Naive B cell (primary cell): Measurements from ENCODE around the gene SRP19. TPM values are rescaled to one million over a fixed set of nuclear protein-coding genes. Genes with fewer than 3 reads are reported as not detected.

ENCODE experiments used
- ATAC-seq, 2 donors: fragments of 150-1000 bp; cut with Tn5 transposase; 2 replicates each; pipeline ENCODE4 v1.10.0; 2021; ENCODE audit warnings: low read depth in 2 of 2, mild to moderate bottlenecking in 2 of 2, moderate library complexity in 2 of 2
- DNase-seq: peaks from one replicate; pipeline ENCODE4 v3.0.0; 2022
- H3K27ac Mint-ChIP-seq, 6 donors: one replicate each; pipeline ENCODE4 v1.8.0; 2020 to 2022; ENCODE audit warnings: mild to moderate bottlenecking in 6 of 6, mixed read lengths in 6 of 6, moderate library complexity in 5 of 6, inconsistent platforms in 2 of 6
- H3K27me3 Mint-ChIP-seq, 3 donors: one replicate each; pipeline ENCODE4 v1.8.0; 2021 to 2022; ENCODE audit warnings: mixed read lengths in 3 of 3, mild to moderate bottlenecking in 1 of 3
- H3K36me3 Mint-ChIP-seq, 2 donors: one replicate each; pipeline ENCODE4 v1.8.0; 2020 to 2022; ENCODE audit warnings: mixed read lengths in 2 of 2, inconsistent platforms in 1 of 2, mild to moderate bottlenecking in 1 of 2
- H3K4me1 Mint-ChIP-seq, 3 donors: one replicate each; pipeline ENCODE4 v1.8.0; 2020 to 2022; ENCODE audit warnings: mixed read lengths in 3 of 3, inconsistent platforms in 1 of 3, mild to moderate bottlenecking in 1 of 3, moderate library complexity in 1 of 3
- H3K4me3 Mint-ChIP-seq, 8 donors: one replicate each; pipeline ENCODE4 v1.8.0; 2020 to 2022; ENCODE audit warnings: mild to moderate bottlenecking in 8 of 8, mixed read lengths in 8 of 8, moderate library complexity in 8 of 8, inconsistent platforms in 2 of 8
- H3K9me3 Mint-ChIP-seq, 7 donors: one replicate each; pipeline ENCODE4 v1.8.0; 2020 to 2022; ENCODE audit warnings: mixed read lengths in 7 of 7, mild to moderate bottlenecking in 5 of 7, inconsistent platforms in 2 of 7, moderate library complexity in 1 of 7
- polyA plus RNA-seq, 6 donors: library from polyadenylated mRNA; unstranded; fragments of 300-500 nt; fragmentation: Illumina TruSeq; gene quantifications; one replicate each; pipeline ENCODE4 v1.2.3, GENCODE V29; 2021; ENCODE audit warnings: low read depth in 6 of 6

Gene SRP19
- polyA plus RNA-seq: 100 to 1,000 TPM; 104 to 153 (median 121) TPM

DNA sequence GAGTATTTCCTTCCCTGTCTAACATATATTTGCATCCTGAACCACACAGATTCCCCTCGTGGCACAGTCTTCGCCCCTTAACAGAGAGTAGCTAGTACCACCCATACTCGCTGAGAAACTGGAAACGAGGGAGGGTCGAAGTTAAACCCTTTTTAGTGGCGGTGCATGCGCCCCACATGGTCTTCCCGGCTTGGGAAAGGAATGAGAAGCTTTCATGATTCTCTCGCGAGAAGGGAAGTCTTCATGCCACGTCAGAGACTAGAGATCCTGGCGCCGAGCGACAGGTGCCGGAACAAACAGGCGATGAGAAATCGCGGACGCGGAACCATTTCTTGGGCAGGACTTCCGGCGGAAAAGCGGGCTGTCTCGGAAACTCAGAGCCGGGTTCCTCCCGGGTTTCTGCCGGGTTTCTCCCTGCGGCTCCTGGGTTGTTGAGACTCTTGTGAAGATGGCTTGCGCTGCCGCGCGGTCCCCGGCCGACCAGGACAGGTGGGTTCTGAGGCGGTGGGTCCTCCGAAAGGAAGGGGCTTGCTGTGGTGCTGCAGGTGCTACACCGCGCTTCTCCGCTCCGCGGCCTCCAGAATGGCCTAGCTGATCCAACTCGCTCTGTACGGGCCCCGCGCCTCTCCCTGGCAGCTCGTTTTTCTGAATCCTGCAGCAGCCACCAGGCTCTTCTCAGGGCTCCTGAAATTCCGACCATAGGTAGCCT is at the start of gene SRP19:
SRP19 (plus strand) TSS at position 359 of the 709 bp plus-strand sequence; CDS start at position 449, 90 bp downstream.
- Mint-ChIP-seq H3K27me3 (peaks cover 12 to 18% (median 17%) of the 10 kb centered on the region in 3 donors), H3K36me3 (no peaks in the 10 kb centered on the region), H3K4me1 (peaks cover 9 to 39% (median 23%) of the 10 kb centered on the region in 3 donors), H3K27ac (peak within 1 kb of the TSS; percentile 96 to 99 (median 98)), H3K4me3 (peak within 1 kb of the TSS; percentile 95 to 99 (median 98)), H3K9me3 (peaks cover 0 to 4% (median 0%) of the 10 kb centered on the region in 7 donors)
- peak; percentile 88 for DNase-seq
- ATAC-seq: peak; percentile 93 to 96

DNA sequence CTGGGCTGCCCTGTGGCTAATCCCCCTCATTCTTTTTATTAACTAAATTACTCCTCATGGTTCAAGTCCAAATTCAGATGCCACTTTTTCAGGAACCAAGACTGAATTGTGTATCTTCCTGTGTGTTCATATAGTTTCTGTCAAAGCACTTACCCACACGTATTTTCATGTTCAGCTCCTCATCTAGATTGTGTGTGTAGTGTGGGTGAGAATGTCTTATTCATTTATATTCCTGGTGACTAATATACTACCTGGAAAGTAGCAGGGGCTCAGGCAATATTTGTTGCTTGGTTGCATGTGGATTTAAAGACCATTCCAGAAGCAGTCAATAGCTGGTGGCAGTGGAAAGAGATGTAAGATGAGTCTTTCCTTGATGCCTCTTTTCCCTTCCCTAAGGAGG is 48.5 kb upstream of the SRP19 start:
- no peak for DNase-seq
- Mint-ChIP-seq H3K27me3 (no peaks in the 10 kb centered on the region), H3K4me3 (no peak overlapping the region), H3K4me1 (peaks cover 8 to 14% (median 9%) of the 10 kb centered on the region in 3 donors), H3K9me3 (no peaks in the 10 kb centered on the region), H3K36me3 (peaks cover 31 to 41% of the 10 kb centered on the region in 2 donors), H3K27ac (peak overlapping the region in 5 of 6 donors; percentile 4 to 84 (median 24))
- ATAC-seq: no peak

DNA sequence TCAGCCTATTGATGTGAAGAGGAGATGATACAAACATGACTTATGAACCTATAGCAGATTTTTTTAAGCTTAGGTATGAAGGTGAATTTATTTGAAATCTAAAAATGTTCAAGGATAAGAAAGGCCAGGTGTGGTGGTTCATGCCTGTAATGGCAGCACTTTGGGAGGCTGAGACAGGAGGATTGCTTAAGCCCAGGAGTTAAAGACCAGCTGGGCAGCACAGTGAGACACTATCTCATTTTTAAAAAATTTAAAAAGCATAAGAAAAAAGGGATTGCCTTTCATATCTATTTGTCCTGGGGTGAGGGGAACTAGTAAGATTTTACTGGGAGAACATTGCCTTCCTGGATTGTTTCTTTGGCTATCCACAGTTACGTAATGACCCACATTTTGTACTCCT is 40.8 kb upstream of the SRP19 start:
- Mint-ChIP-seq H3K36me3 (peaks cover 32 to 41% of the 10 kb centered on the region in 2 donors), H3K4me3 (no peak overlapping the region), H3K4me1 (peaks cover 18 to 26% (median 24%) of the 10 kb centered on the region in 3 donors), H3K27me3 (no peaks in the 10 kb centered on the region), H3K27ac (peak overlapping the region in 1 of 6 donors; percentile 19), H3K9me3 (no peaks in the 10 kb centered on the region)
- ATAC-seq (no peak), DNase-seq (no peak)

GRCh38 chr5:112822456-112822855 is 38.6 kb upstream of the SRP19 start:
- Mint-ChIP-seq H3K4me1 (peaks cover 18 to 26% (median 25%) of the 10 kb centered on the region in 3 donors), H3K36me3 (peaks cover 32 to 45% of the 10 kb centered on the region in 2 donors), H3K27ac (peak overlapping the region in 4 of 6 donors; percentile 26 to 80 (median 70)), H3K27me3 (no peaks in the 10 kb centered on the region), H3K4me3 (no peak overlapping the region), H3K9me3 (no peaks in the 10 kb centered on the region)
- DNase-seq: no peak
- ATAC-seq: no peak

GRCh38 chr5:112823181-112823580 is 37.9 kb upstream of the SRP19 start:
- Mint-ChIP-seq H3K4me3 (peak overlapping the region in 1 of 8 donors; percentile 51), H3K27ac (peak overlapping the region in 4 of 6 donors; percentile 80 to 97 (median 89)), H3K9me3 (no peaks in the 10 kb centered on the region), H3K27me3 (no peaks in the 10 kb centered on the region), H3K36me3 (peaks cover 32 to 45% of the 10 kb centered on the region in 2 donors), H3K4me1 (peaks cover 18 to 26% (median 25%) of the 10 kb centered on the region in 3 donors)
- no peak for DNase-seq
- no peak for ATAC-seq

DNA sequence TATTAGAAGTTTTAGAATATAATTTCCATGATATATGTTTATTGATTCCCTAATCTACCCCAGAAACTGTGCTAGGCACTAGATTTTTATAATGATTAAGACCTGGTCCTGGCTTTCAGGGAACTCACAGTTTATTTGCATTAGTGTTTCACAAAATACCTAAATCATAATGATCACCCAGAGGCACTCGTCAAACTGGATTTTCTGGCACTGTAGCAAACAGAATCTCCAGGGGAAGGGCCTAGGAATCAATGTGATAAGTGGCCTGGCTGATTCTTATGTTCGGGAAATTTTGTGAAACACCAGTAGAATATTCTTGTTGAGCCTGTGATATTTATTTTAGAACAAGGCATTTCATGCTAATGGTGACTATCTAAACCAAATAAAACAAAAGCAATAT is 37.4 kb upstream of the SRP19 start:
- ATAC-seq: no peak
- no peaks in the 10 kb centered on the region for H3K9me3 Mint-ChIP-seq
- peaks cover 34 to 41% of the 10 kb centered on the region in 2 donors for H3K36me3 Mint-ChIP-seq
- no peak for DNase-seq
- H3K4me3 Mint-ChIP-seq: peak overlapping the region in 1 of 8 donors; percentile 50
- H3K4me1 Mint-ChIP-seq: peaks cover 18 to 26% (median 25%) of the 10 kb centered on the region in 3 donors
- no peaks in the 10 kb centered on the region for H3K27me3 Mint-ChIP-seq
- H3K27ac Mint-ChIP-seq: peak overlapping the region in 5 of 6 donors; percentile 27 to 97 (median 80)

DNA sequence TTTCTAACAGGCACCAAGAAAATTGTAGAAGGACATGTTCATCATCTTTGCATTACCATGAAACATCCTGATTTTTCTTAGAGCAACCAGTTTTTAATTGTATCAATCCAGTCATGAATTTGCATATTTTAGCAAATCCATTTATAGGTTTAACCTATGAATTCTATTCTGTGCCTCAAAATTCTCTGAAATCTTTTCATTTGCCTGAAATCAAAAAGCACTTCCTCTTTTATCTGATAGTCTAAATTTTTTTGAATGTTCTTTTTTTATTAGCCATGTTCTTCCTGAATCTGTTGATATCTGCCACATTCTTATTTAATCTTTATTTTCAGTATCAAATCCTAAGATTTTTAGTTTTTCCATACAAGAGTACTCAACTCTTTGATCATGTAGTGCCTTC is 36.9 kb upstream of the SRP19 start:
- ATAC-seq (no peak), DNase-seq (no peak)
- Mint-ChIP-seq H3K27ac (peak overlapping the region in 1 of 6 donors; percentile 80), H3K4me3 (peak overlapping the region in 1 of 8 donors; percentile 33), H3K36me3 (peaks cover 32 to 35% of the 10 kb centered on the region in 2 donors), H3K4me1 (peaks cover 18 to 26% (median 25%) of the 10 kb centered on the region in 3 donors), H3K9me3 (no peaks in the 10 kb centered on the region), H3K27me3 (no peaks in the 10 kb centered on the region)

DNA sequence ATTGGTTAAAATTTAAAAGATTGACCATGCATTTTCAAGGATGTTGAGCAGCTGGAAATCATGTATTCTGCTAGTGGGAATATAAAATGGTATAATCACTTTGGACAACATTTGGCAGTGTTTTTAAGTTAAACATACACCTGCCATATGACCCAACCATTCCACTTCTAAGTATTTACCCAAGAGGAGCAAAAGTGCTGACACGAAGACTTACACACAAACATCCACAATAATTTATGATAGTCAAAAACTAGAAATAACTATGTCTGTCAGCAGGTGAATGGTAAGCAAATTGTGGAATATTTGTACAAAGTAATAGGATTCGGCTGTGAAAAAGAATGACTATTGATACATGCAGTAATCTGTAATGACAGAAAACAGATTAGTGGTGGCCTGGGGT is 30.7 kb upstream of the SRP19 start:
- ATAC-seq: no peak
- H3K4me1 Mint-ChIP-seq: no peaks in the 10 kb centered on the region
- no peaks in the 10 kb centered on the region for H3K9me3 Mint-ChIP-seq

DNA sequence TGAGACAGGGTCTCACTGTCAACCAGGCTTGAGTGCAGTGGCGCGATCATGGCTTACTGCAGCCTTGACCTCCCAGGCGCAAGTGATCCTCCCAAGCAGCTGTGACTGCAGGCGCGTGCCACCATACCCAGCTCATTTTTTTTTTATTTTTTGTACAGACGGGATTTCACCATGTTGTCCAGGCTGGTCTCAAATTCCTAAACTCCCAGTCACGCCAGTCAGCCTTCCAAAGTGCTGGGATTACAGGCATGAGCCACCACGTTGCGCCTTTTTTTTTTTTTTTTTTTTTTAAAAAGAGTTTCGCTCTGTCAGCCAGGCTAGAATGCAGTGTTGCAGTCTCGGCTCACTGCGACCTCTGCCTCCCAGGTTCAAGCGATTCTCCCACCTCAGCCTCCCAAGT is 27.1 kb upstream of the SRP19 start:
- no peak for ATAC-seq
- no peak overlapping the region for H3K27ac Mint-ChIP-seq
- no peaks in the 10 kb centered on the region for H3K4me1 Mint-ChIP-seq
- no peak for DNase-seq
- H3K9me3 Mint-ChIP-seq: no peaks in the 10 kb centered on the region
- H3K4me3 Mint-ChIP-seq: no peak overlapping the region
- H3K27me3 Mint-ChIP-seq: no peaks in the 10 kb centered on the region
- H3K36me3 Mint-ChIP-seq: peaks cover 12 to 33% of the 10 kb centered on the region in 2 donors

More for the DNA sequence above, 30.7 kb upstream of the SRP19 start:
- Mint-ChIP-seq H3K27me3 (no peaks in the 10 kb centered on the region), H3K36me3 (peaks cover 10 to 28% of the 10 kb centered on the region in 2 donors), H3K27ac (peak overlapping the region in 1 of 6 donors; percentile 19), H3K4me3 (no peak overlapping the region)
- no peak for DNase-seq

GRCh38 chr5:112844489-112844888 is 16.6 kb upstream of the SRP19 start:
- Mint-ChIP-seq H3K4me1 (peaks cover 0 to 12% (median 5%) of the 10 kb centered on the region in 3 donors), H3K27me3 (no peaks in the 10 kb centered on the region), H3K4me3 (no peak overlapping the region), H3K27ac (no peak overlapping the region), H3K9me3 (no peaks in the 10 kb centered on the region), H3K36me3 (peaks cover 0 to 15% of the 10 kb centered on the region in 2 donors)
- ATAC-seq: no peak
- no peak for DNase-seq

- Mint-ChIP-seq H3K4me1 (peaks cover 0 to 12% (median 5%) of the 10 kb centered on the region in 3 donors), H3K9me3 (no peaks in the 10 kb centered on the region), H3K4me3 (no peak overlapping the region), H3K27me3 (no peaks in the 10 kb centered on the region), H3K27ac (peak overlapping the region in 1 of 6 donors; percentile 6), H3K36me3 (peaks cover 0 to 4% of the 10 kb centered on the region in 2 donors)
- DNase-seq (no peak), ATAC-seq (no peak)
These were observed 14.5 kb upstream of the SRP19 start for GRCh38 chr5:112846556-112846955.

DNA sequence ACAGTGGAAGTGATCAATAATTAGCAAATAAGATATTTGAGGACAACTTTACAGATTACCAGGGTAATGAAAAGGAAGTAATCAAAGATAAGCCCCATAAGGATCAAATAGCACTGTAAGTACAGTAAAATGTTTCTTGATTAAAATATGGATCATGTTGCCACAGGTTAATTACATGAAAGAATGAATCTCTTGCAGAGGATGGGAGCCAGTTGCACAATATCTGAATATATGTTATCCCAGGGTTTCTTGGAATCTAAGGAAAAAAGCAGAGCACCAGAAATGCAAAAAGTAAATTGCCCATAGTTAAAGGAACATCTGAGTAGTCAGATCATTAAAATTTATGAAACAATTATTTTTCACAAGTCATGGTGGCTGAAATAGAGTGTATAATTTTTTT is 13.8 kb upstream of the SRP19 start:
- peaks cover 0 to 12% (median 5%) of the 10 kb centered on the region in 3 donors for H3K4me1 Mint-ChIP-seq
- peak overlapping the region in 1 of 6 donors; percentile 6 for H3K27ac Mint-ChIP-seq
- DNase-seq: no peak
- no peak overlapping the region for H3K4me3 Mint-ChIP-seq
- no peaks in the 10 kb centered on the region for H3K9me3 Mint-ChIP-seq
- H3K27me3 Mint-ChIP-seq: no peaks in the 10 kb centered on the region
- peaks cover 0 to 4% of the 10 kb centered on the region in 2 donors for H3K36me3 Mint-ChIP-seq
- no peak for ATAC-seq

- DNase-seq (peak; percentile 62), ATAC-seq (peak; percentile 99)
- Mint-ChIP-seq H3K4me1 (peaks cover 0 to 12% (median 5%) of the 10 kb centered on the region in 3 donors), H3K27me3 (peaks cover 0 to 2% (median 1%) of the 10 kb centered on the region in 3 donors), H3K4me3 (peak overlapping the region in 1 of 8 donors; percentile 11), H3K27ac (peak overlapping the region in 4 of 6 donors; percentile 6 to 74 (median 10)), H3K9me3 (no peaks in the 10 kb centered on the region), H3K36me3 (no peaks in the 10 kb centered on the region)
These were observed 12.8 kb upstream of the SRP19 start for GRCh38 chr5:112848116-112848811.
